DMS153 (cell line): ENCODE measurements around the gene ALK.

Experiments
- DNase-seq: peaks from one replicate; lab custom pipeline; 2025; lab: John Stamatoyannopoulos, UW

Gene ALK

DNA sequence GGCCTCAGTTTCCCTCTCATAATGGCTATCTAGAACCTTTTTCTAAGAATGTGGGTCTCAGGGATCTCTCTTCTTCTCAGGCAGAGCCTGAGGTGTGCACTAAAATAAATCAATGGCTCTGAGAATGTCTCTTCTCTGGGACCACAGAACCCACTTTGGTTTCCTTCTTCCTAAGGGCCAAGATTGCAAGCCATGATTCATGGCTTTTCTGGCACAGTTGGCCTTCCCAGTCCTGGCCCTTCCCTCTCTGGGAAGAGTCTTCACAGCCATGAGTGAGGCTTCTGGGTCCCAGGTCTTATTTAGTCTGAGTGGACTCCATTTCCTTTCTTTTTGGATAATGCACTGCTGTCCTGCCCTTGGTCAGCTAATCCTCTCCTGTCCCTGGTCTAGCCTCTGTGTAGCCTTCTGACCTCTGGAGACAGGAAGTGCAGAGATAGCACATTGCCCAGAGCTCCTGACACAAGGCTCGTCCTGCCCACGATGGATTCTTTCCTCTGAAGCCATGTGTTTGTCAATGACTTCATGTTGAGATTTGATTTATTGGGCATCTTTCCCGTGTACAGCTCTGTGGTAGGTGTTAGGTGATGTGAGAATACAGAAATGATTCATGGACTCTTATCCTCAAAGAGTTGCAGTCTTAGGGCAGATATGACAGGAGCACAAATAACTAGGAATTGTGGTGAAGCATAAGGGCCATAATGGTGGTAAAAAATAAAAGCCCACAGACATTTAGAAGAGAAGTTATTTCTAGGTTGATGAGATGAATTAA, 561.2 kb downstream of the ALK start:
- no peak for DNase-seq

DNA sequence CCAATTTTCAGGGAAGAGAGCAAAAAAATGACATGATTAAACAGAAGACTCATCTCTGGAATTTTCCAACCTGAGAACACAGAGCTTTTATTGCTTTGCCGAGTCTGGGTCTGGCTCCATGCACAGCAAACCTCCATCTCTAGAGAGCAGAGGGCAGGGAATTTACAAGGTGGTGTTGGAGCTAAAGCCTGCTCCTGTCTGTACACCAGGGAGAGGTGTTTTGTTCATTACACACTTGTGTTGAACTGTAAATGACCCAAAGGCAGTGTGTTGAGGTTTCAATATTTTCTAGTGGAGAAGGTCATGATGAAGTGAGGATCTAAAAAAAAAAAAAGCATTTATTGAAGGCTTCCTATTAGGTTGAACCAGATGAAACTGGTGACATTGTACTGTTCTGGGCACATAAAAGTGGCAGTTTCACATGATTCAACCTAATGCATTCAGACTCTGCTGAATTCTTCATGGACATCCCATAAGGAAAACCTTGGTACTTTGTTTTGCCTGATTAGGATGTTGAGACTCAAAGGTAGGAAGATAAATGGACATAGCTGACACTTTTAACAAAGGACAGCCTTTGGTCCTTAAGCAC, 567.9 kb downstream of the ALK start:
- no peak for DNase-seq

DNA sequence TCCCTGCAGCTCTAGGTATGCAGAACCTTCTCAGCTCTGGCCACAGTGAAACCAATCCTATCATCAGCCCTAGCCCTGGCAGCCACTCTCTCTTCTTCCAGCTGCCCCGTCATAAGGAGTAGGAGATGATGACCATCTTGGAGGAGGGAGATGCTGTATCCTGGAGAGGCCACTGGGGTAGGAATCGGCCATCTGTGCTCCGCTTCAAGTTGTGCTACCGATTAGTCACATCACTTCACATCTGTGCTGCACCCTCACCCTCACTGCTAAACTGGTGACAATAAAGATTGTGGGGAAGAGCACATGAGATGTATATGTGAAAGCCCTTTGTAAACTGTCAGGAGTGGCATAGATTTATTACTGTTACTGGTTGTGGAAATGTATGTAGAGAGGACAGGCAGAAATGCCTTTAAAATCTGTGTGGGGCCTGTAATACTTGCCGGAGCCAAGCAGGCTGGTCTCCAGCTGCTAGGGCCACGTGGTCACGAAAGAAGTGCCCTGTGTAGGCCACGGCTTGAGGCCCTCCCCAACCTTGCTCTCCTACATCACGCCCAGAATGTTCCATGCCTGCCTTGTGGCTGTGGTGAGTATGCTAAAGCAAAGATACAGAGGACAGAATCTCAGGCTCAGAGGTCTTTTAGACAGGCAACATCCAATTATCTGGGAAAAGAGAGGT, 569.3 kb downstream of the ALK start:
- no peak for DNase-seq

DNA sequence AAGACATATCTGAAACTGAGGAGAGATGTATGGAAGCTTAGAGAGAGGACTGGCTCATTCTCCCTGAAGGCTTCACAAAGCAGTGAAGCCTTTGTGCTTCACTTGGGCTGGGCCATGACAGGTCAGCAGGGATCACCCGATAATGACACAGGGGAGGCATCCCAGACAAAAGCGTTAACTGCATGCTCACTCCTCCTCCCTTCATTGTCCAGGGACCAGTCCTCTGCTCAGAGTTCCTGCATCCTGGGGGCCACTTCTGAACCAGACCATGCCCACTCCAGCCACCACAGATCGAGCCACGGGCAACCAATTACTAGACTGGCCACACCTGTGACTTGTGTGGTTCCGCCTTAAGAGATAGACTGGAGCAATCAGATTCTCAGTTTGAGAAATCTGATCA, 570.1 kb downstream of the ALK start:
- no peak for DNase-seq

DNA sequence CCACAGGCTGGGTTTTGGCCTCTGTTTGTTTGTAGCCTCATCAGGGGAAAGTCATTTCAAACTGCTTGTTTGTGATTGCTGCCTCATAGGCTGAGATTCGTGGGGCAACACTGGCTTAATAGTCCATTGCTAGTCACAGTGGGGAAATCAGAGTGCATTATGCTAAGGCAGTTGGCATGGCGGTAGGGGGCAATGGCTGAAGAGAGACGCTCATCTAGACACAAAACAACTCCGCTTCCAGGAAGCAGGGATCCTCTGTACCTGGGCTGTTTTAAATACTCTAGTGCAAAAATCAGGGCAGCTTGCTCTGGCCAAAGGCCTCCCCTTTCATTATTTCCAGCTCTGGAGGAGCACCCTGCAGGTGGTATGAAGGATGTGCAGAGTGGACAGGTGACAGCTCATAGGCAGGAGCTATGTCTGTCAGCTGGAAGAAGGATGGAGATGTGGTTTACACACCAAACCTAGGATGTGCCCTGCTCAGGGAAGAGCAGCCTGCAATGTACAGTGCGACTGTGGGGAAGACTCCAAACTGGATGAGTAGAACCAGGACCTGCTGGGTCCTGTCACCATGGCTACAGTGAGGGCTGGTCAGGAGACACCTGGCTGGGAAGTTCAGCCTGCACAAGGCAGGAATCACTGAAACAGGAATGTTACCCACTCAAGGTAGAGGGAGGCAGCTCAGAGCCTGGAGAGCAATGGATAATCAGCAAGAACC, 571.9 kb downstream of the ALK start:
- no peak for DNase-seq

DNA sequence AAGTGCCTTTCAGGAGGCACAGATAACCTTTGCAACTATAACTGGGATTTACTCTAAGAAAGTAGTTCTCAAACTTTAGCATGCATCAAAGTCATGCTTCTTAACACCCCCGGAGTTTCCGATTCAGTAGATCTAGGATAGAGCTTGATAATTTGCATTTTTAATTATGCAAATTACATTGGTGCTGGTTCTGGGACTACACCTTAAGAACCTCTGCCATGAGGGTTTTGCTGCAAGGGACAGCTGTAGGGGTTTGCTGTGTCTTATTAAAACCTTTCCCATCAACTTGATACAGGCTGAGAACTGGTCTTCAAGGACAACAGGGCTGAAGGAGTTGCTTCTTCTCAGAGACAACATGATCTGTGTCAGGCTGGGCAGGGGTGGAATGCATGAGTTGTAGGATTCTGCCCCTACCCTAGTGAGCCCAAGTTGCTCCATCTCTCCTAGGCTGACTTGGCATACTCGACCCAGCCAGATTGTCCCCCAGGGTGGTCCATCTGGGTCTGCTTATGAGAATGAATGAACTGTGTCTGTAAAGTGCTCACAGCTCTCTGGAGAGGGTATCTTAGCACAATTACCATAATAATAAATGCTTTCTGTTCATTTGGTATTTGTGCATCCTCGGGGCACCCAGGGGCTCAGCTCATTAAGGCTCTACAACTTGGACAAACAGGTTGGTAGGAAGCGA, 573.5 kb downstream of the ALK start:
- DNase-seq: no peak

DNA sequence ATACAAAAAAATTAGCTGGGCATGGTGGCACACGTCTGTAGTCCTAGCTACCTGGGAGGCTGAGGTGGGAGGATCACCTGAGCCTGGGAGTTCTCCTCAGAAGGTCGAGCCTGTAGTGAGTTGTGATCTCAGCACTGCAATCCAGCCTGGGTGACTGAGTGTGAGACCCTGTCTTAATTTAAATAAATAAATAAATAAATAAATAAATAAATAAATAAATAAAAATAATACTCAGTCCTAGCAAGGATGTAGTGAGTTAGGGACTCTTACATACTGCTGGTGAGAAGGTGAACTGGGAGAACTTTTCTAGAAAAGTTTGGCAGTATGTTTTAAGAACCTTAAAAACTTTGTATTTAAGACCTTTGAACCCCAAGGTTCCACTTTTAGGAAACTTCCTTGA, 576.1 kb downstream of the ALK start:
- no peak for DNase-seq

DNA sequence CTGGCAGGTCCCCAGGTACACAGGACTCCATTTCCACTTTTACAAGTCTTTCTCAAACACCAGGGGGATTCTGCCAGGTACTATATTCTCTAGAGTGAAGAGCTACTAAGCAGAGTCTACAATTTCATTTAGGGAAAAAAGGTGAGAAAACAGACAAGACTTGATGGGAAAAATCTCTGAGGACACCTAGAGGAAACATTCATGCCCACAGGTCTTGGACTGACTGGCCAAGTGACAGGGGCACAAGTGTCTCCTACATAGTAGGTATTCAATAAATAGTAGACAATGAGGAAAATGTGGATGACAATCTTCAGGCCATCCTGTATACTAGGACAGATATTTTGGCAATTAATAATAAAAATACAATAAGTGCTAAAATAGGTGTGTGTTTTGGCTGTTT, 577.6 kb downstream of the ALK start:
- no peak for DNase-seq

DNA sequence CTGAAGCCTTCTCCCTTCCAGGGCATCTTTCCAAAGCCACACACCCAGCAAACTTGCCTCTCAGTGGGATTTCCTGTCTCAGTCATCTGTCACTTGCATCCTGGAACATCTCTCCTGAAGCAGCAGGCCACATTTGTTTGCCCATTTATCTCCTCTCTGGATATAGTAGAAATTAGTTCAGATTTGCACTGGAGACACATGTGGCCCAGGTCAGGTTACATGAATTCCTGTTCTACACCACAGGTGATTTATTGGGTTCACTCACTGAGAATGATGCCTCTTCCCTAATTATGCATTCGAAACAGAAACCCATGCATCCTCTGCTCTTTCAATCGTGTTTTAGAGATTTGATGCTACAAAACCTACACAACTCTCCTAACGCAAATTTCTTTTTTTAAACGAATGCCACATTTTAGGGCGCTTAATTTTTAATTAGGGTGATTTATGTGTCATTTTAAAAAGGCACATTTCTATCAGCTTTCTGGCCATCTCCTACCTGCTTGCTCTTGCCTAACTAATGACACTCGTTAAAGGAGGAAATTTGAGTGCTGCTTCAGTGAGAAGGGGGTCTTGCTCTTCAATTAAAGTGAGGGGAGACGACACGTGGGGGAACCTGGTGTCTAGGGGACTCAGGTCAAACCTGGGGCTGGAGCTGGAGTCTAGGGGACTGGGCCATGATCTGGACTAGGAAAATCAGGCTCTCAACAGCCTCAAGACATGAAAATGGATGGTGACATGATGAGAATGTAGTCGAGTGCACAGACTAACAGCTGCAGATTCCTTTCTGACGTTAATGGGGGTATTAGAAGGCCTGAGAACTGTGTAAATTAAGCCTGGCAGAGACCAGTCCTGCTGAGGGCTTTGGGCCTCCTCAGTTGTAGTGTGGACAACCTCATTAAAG, 584.8 kb downstream of the ALK start:
- no peak for DNase-seq

DNA sequence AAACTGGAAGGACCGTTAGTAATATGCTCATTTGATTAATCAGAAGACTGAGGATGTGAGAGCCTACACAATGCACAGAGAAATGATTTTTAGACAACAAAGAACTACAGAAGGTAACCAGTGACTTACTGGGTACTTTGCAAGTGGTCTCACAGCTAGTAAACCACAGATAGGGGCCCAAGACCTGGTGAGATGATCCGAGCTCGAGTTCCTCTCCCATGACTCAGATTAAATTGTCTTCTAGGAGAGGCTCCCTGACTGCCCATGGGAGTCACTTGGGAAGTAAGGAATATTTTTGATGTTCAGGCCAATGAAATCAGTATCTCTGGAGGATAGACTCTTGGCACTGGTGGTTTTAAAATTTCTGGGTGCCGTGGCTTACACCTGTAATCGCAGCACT, 586.0 kb downstream of the ALK start:
- DNase-seq: no peak

DNA sequence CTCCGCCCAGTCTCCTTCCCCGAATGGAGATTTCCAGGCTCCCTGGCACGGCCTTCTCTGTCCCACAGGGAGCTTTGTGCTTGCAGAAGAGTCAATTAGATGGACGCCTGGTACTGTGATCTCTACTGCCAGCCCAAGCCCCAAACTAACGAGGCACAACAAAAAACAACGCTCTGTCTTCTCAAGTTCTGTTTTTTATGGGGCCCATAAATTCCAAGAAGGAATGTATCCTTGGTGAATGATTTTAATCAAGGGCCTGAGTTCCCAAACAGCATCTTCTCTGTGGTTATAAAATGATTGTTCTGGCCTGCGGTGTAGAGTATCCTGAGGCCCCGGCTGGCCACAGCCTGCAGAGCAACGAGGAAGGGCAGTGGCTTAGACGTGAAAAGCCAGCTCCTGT, 586.7 kb downstream of the ALK start:
- no peak for DNase-seq

DNA sequence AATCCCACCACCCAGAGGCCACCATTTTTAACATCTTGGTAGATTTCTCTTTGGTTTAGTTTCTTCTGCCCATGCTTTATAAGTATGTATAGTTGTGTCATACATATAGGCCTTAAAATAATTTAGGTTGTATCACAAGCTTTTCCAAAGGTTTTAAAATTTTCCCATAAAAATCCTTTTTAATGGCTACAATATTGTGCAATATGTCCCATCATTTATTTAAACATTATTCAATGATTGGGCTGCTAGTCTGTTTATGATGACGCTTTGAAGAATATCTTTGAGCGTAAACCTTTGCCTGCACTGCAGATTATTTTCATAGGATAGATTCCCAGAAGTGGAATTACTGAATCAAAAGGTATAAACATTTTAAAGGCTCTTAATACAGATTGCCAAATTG, 588.8 kb downstream of the ALK start:
- no peak for DNase-seq

DNA sequence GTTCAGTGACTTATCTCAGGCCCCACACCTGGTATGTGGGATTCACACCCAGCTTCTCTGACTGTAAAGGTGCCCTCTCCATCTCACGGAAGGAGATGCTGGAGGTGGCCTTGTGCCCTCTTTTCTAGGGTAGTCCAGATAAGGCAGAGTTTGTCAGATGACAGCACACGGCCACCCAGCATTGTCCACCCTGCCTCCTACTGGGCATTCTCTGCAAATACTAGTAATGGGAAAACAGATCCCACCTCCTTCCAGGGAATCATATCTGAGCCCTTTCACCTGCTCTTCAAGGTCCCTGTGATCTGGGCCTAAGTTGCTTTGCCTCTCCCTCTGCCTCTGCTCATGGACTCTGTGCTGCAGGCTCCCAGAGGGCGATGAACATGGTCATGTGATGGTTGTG, 591.5 kb downstream of the ALK start:
- no peak for DNase-seq

DNA sequence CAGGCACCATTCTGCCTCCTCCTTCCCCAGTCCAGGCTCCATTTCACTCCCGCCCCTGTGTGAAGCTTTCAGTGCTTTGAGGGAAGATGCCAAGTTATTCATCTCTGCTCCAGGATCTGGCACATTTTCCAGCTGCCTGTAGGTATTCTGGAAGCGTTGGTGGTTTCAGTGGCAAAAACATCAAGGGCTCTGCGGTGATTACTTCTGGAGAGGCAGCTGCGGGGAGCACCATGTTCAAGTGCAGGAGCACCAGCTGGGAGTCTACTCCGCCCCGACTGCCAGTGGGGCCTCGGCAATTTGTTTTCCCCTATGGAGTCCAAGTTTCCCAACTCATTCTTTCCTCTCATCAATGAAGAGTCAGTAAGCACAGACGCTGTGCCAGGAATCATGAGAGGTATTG, 594.5 kb downstream of the ALK start:
- no peak for DNase-seq

DNA sequence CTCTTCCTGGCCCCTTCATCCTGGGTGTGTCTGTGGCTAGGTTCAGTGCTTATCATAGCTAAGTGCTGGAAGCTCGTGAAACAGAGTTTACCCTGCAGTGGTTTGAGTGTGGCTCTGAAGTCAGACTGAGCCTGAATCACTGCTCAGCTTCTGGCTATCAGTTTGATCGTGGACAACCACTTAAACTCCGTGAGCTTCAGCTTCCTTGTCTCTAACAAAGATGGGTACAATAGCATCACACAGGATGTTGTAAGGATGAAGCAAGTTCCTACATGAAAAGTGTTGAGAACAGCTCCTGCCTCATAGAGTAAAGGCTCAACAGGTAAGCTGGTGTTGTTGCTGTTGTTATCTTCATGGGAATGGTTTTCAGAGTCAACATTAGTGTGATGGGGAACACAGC, 595.8 kb downstream of the ALK start:
- DNase-seq: no peak

DNA sequence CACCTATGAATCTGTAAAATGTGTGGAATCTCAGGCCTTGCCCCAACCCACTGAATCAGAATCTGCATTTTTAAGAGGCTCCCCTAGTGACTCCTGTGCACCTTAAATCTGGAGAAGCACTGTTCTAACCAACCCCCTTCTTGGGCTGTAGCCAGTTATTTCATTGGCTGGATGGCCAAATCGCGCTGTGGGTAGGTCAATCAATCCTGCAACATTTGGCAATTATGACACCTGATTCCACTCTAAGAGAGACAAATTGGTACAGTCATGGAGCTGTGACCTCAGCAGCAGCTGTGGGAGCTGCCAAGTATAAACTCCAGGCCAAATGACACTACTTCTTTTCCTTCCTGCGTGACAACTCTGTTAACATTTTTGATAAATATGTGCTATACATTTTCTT, 597.4 kb downstream of the ALK start:
- DNase-seq: no peak

DNA sequence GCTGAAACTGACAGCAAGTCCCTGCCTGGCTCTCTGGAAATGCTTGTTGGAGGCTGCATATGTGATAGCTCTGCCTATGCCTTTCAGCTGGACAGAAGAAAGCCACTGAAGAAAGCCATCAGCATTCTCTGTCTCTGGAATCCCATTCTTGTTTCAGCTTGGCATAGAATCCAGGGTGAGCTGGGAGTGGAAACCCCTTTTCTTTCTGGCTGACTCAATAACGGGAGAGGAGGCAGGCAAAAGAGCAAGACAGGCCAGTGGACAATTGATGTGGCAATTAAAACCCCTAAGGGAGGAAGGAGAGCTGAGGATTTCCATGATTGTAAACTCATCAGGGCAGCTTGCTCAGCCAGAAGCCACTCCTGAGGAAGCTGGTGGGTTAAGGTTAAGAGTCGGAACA, 598.1 kb downstream of the ALK start:
- no peak for DNase-seq

DNA sequence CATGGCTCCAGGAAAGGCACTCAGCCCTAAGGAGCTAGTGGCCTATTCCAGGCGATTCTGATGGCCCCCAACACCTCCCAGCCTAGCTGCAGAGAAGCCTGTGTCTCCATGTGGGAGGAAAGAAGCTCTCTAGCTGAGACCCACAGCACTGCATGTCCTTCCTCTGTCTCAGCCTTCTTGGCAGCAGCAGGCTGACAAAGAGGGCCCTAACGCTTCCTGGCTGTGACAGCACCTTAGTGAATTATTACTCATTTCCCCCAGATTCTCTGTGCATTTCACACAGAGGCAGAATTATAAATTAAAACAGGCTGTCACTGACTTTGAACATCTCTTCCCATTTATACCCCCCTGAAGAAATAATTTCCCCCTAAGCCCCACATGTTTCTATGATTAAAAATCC, 599.4 kb downstream of the ALK start:
- DNase-seq: no peak

DNA sequence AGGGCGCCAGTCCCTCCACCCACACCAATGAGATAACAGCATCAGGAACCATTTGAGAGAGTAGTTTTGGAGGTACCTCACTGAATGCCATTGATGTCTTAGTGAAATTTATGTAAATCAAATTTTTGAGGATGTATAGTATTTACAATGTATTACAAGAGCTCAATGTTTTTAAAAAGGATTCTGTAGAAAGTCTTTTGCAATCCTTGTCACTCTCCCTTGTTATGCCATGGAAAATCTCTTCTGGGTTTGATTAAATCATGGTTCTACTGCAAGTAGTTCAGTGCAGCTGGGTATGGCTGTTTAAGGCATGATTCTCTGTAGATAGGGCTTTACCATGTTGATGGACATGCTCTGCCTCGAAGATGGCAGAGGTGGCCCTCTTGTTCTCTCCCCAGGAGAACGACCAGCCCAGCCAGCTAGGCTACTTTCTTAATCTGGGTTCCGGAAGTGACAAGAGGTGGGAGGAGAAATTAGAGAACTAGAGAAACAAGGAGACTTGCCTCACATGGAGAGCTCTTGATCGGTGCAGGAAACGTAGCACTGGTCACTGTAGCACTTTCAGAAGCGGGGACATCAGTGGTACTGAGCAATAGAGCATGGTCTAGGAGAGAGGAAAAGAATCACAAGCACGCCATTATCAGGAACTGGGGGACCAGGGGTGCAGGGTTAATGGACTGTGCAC, 603.4 kb downstream of the ALK start:
- DNase-seq: no peak

DNA sequence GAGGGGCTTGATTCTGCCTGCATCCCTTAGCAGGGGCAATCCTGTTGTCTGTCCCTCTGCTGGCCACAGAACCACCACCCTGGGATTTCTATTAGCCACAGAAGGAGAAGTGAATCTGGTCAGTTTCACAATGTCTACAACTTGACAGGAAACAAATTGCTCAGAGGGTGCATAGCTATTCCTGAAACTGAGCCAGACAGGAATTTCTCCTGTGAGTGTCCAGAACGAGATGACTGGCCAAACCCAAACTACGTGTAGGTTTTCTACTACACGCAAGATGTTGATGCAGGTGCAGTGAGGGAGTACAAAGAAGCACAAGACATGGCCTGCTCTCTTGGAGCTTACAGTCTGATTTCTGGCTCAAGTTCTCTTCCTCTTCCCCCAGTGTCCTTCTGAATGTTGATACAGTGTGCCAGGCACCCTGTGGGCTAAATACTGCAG, 604.3 kb downstream of the ALK start:
- no peak for DNase-seq
